HepG2 (cell line): ENCODE measurements around the gene RMI2. TPM values are rescaled to one million over a fixed set of nuclear protein-coding genes. Genes with fewer than 3 reads are reported as not detected.

ENCODE experiments used
- ATAC-seq: fragments of 200-7000 bp; cut with Tn5 transposase; 3 replicates; pipeline ENCODE4 v1.9.1; 2020; ENCODE audit warnings: mild to moderate bottlenecking, moderate library complexity
- BruUV-seq: library from RNA; stranded (reverse); fragments of 400-500 nt; replicated peaks from 2 replicates; lab custom pipeline; 2021; lab: Mats Ljungman, UMichigan
- CTCF ChIA-PET: fragments of 300-600 bp; formaldehyde crosslinking; extraction: SDS; loops from one replicate; lab custom pipeline; 2021; ENCODE audit warnings: low total read pairs, inconsistent platforms, low intra/inter-chr PET ratio; lab: Yijun Ruan, JAX
- POLR2A ChIA-PET: fragments of 350-600 bp; sonication (Branson Sonifier 250); formaldehyde crosslinking; loops from one replicate; lab custom pipeline; 2020; ENCODE audit warnings: antibody characterized with exemption, inconsistent platforms; lab: Yijun Ruan, JAX
- DNase-seq: peaks from one replicate; pipeline ENCODE4 v3.0.0-alpha.2; 2015; ENCODE audit warnings: low spot score
- FAIRE-seq: peaks from 3 replicates; lab custom pipeline; 2011; peaks lifted over from hg19 to GRCh38; lab: Jason Lieb, UNC
- H2AFZ ChIP-seq: one replicate; pipeline ENCODE4 v1.6.1; 2011; ENCODE audit warnings: low read length, inconsistent platforms
- H3K27ac ChIP-seq: fragments of 300-600 bp; 3 replicates; pipeline ENCODE4 v1.8.0; 2011; ENCODE audit warnings: mixed run types, mild to moderate bottlenecking, mixed read lengths, low read length, inconsistent platforms; ENCODE audit not compliant: insufficient read depth; ENCODE audit errors: extremely low read length
- H3K27me3 ChIP-seq, 2 experiments: fragments of 200-600 bp in 1 of 2; 2 replicates in 1 of 2; 3 replicates in 1 of 2; pipeline versions ENCODE4 v1.6.0 to v1.8.0; 2011; ENCODE audit warnings: low read length in 2 of 2, mild to moderate bottlenecking in 2 of 2, moderate library complexity in 2 of 2, inconsistent platforms in 1 of 2; ENCODE audit not compliant: insufficient read depth in 2 of 2, control insufficient read depth in 1 of 2
- H3K36me3 ChIP-seq, 2 experiments: fragments of 200-600 bp in 1 of 2; replicated peaks in 1 of 2; 2 replicates in 1 of 2; 3 replicates in 1 of 2; pipeline versions ENCODE4 v1.5.1 to v1.8.0; 2011; ENCODE audit warnings: low read length in 2 of 2, inconsistent platforms in 1 of 2; ENCODE audit not compliant: insufficient read depth in 2 of 2, control insufficient read depth in 1 of 2
- H3K4me1 ChIP-seq: 2 replicates; pipeline ENCODE4 v1.5.1; 2012; ENCODE audit warnings: low read length, inconsistent platforms; ENCODE audit not compliant: insufficient read depth
- H3K4me2 ChIP-seq: 2 replicates; pipeline ENCODE4 v1.6.0; 2011; ENCODE audit warnings: low read depth, low read length, inconsistent platforms
- H3K4me3 ChIP-seq, 3 experiments: fragments of 200-600 bp in 1 of 3; sonication (generic), shearing (Covaris generic) in 1 of 3; replicated peaks in 1 of 3; 2 replicates each; pipeline ENCODE4 v1.5.1; 2011 to 2016; ENCODE audit warnings: low read length in 3 of 3, inconsistent platforms in 2 of 3, low read depth in 2 of 3, mild to moderate bottlenecking in 2 of 3, control low read depth in 1 of 3, mixed read lengths in 1 of 3; ENCODE audit not compliant: insufficient read depth in 1 of 3
- H3K79me2 ChIP-seq: one replicate; pipeline ENCODE4 v1.6.1; 2011; ENCODE audit warnings: low read length, inconsistent platforms; ENCODE audit not compliant: insufficient read depth
- H3K9ac ChIP-seq: 2 replicates; pipeline ENCODE4 v1.6.0; 2011; ENCODE audit warnings: mild to moderate bottlenecking, low read depth, low read length, inconsistent platforms; ENCODE audit not compliant: insufficient read depth
- H3K9me3 ChIP-seq: 2 replicates; pipeline ENCODE4 v1.5.1; 2012; ENCODE audit warnings: mild to moderate bottlenecking, low read length
- H4K20me1 ChIP-seq: 2 replicates; pipeline ENCODE4 v1.6.0; 2011; ENCODE audit warnings: inconsistent platforms, mild to moderate bottlenecking, low read length, moderate library complexity; ENCODE audit not compliant: insufficient read depth
- BCL3 ChIP-seq: sonication (generic); formaldehyde crosslinking; IDR thresholded peaks from 2 replicates; pipeline ENCODE4 v1.5.1; 2020; ENCODE audit warnings: mild to moderate bottlenecking, missing genetic modification reagents, moderate library complexity
- BRCA1 ChIP-seq: sonication (generic); formaldehyde crosslinking; IDR thresholded peaks from 2 replicates; pipeline ENCODE4 v1.4.0; 2020; ENCODE audit warnings: missing genetic modification reagents
- CHD4 ChIP-seq: fragments of 200-600 bp; sonication (generic); IDR thresholded peaks from 2 replicates; pipeline ENCODE4 v1.7.0; 2017; ENCODE audit warnings: mild to moderate bottlenecking, low read length, borderline replicate concordance
- KDM5B ChIP-seq: sonication (generic); formaldehyde crosslinking; IDR thresholded peaks from 2 replicates; pipeline ENCODE4 v1.4.0; 2020; ENCODE audit warnings: missing genetic modification reagents, mild to moderate bottlenecking, borderline replicate concordance
- MIER3 ChIP-seq: IDR thresholded peaks from 2 replicates; pipeline ENCODE4 v1.6.1; 2016; ENCODE audit warnings: missing compliant biosample characterization, borderline replicate concordance
- MZF1 ChIP-seq: sonication (generic); formaldehyde crosslinking; IDR thresholded peaks from 2 replicates; pipeline ENCODE4 v1.8.1; 2023; ENCODE audit warnings: mild to moderate bottlenecking, missing genetic modification reagents, borderline replicate concordance
- SNAI1 ChIP-seq: sonication (generic); formaldehyde crosslinking; IDR thresholded peaks from 2 replicates; pipeline ENCODE4 v1.5.0; 2020; ENCODE audit warnings: mild to moderate bottlenecking, missing genetic modification reagents, borderline replicate concordance
- THAP8 ChIP-seq: sonication (generic); formaldehyde crosslinking; IDR thresholded peaks from 2 replicates; pipeline ENCODE4 v1.5.1; 2020; ENCODE audit warnings: missing genetic modification reagents, mild to moderate bottlenecking, borderline replicate concordance
- ZFP91 ChIP-seq: sonication (generic); formaldehyde crosslinking; IDR thresholded peaks from 2 replicates; pipeline ENCODE4 v1.9.0; 2022; ENCODE audit warnings: missing genetic modification reagents, mild to moderate bottlenecking, borderline replicate concordance
- ZNF260 ChIP-seq: sonication (generic); formaldehyde crosslinking; IDR thresholded peaks from 2 replicates; pipeline ENCODE4 v1.4.0; 2020; ENCODE audit warnings: missing genetic modification reagents, low read depth, mild to moderate bottlenecking, borderline replicate concordance
- ZNF563 ChIP-seq: sonication (generic); formaldehyde crosslinking; IDR thresholded peaks from 2 replicates; pipeline ENCODE4 v1.8.0; 2022; ENCODE audit warnings: mild to moderate bottlenecking, moderate library complexity, missing genetic modification reagents
- WGBS: methylation state at CpG from one replicate; pipeline ENCODE4 v1.1.6; 2017; ENCODE audit warnings: low lambda C conversion rate; 5-methylcytosine and 5-hydroxymethylcytosine counted together
- in situ Hi-C: cut with HindIII; loops from 2 replicates; pipeline ENCODE4 v1.10.0; 2017; ENCODE audit warnings: low pct_unique_long_range_greater_than_20kb; ENCODE audit not compliant: extremely low pct_ligation_motif_present
- intact Hi-C: fragments of 100-400 bp; cut with micrococcal nuclease; formaldehyde crosslinking; loops from one replicate; pipeline ENCODE4 v1.10.0; 2022; ENCODE audit not compliant: unreplicated experiment
- polyA plus RNA-seq, 8 experiments: library from polyadenylated mRNA; depleted of rRNA in 3 of 8; stranded (reverse) in 7 of 8; unstranded in 1 of 8; fragments of >200 nt; fragmentation: Illumina TruSeq in 4 of 8; extraction: Trizol in 4 of 8; gene quantifications; 2 replicates each; pipeline versions ENCODE4 v1.2.1 to v1.2.3, GENCODE V29; 2011 to 2016; ENCODE audit warnings: low read depth in 4 of 8, missing spikeins in 1 of 8, mixed read lengths in 1 of 8; ENCODE audit not compliant: insufficient read depth in 1 of 8
- total RNA-seq, 5 experiments: library from RNA; depleted of rRNA; stranded (reverse); fragments of >200 nt; fragmentation: Illumina TruSeq; extraction: Trizol; gene quantifications; 2 replicates each; pipeline ENCODE4 v1.2.3, GENCODE V29; 2016; ENCODE audit warnings: low read depth in 1 of 5

The RMI2 gene
- total and polyA plus RNA-seq, 2 of the 13 experiments (the other 11 are each of a cell fraction or from before 2014, with no cell fraction given) = 24.5 to 55.7 TPM

GRCh38 chr16:11310634-11310977, 34.7 kb upstream of the RMI2 start:
- Histone ChIP-seq H3K27ac (peak overlapping the region; percentile 89), H3K4me3 (no peak overlapping the region), H3K9me3 (no peaks in the 10 kb centered on the region), H3K36me3 (no peaks in the 10 kb centered on the region), H3K79me2 (no peaks in the 10 kb centered on the region), H3K4me1 (peaks cover 93% of the 10 kb centered on the region), H3K27me3 (no peaks in the 10 kb centered on the region), H3K4me2 (peak overlapping the region; percentile 43; the same call in 1 of the 2 replicates), H2AFZ (no peak overlapping the region), H3K9ac (peak overlapping the region; percentile 62), H4K20me1 (no peaks in the 10 kb centered on the region)
- ATAC-seq = no peak
- in situ Hi-C loops = no loop called here
- BruUV-seq = no TSS peak
- ChIA-PET CTCF (no interaction called here), POLR2A (interaction anchor here (1.0 to 7.4 kb wide), 2 partner anchors 53 kb away, joined by 4 to 234 read pairs; partner anchors contain the start of gene SOCS1)
- 85% methylated on average over 3 of the region's 3 CpGs for WGBS
- no peak for DNase-seq
- FAIRE-seq = no peak
- intact Hi-C loops = loop anchor here (2.0 kb wide), 1 partner anchor 54 kb away; the partner anchor contains the start of gene SOCS1
- TF ChIP-seq BCL3 (CRISPR knock-in tag) (peak; percentile 2; the same call in 1 of the 2 replicates), ZFP91 (CRISPR knock-in tag) (peak; percentile 51; the same call in 1 of the 2 replicates), KDM5B (0 out of 2 replicates have a peak, but pooled peaks have one; percentile 28), THAP8 (no peak), CHD4 (peak; percentile 73; the same call in 1 of the 2 replicates), MIER3 (CRISPR knock-in tag) (0 out of 2 replicates have a peak, but pooled peaks have one; percentile 21), ZNF563 (CRISPR knock-in tag) (0 out of 2 replicates have a peak, but pooled peaks have one; percentile 5), MZF1 (0 out of 2 replicates have a peak, but pooled peaks have one; percentile 58), ZNF260 (CRISPR knock-in tag) (0 out of 2 replicates have a peak, but pooled peaks have one; percentile 5), BRCA1 (CRISPR knock-in tag) (no peak), SNAI1 (CRISPR knock-in tag) (0 out of 2 replicates have a peak, but pooled peaks have one; percentile 24)
